NT2/D1 (cell line): ENCODE data around the gene UBASH3B.
A peak's percentile ranks its signal among the peaks of the same experiment; 100 is the strongest.

Experiments used
- DNase-seq: peaks from one replicate; pipeline ENCODE4 v3.0.0-alpha.2; 2011; ENCODE audit warnings: low read depth, low spot score
- H3K27me3 ChIP-seq: 2 replicates; pipeline ENCODE4 v1.6.0; 2011; ENCODE audit warnings: mild to moderate bottlenecking; ENCODE audit not compliant: insufficient read length, insufficient read depth
- H3K36me3 ChIP-seq: 2 replicates; pipeline ENCODE4 v1.6.1; 2011; ENCODE audit warnings: mild to moderate bottlenecking, low read length, mixed read lengths; ENCODE audit not compliant: insufficient read depth, insufficient read length
- H3K4me1 ChIP-seq: 2 replicates; pipeline ENCODE4 v1.5.1; 2011; ENCODE audit not compliant: insufficient read depth, insufficient read length
- H3K4me3 ChIP-seq: 2 replicates; pipeline ENCODE4 v1.5.1; 2011; ENCODE audit warnings: low read depth; ENCODE audit not compliant: insufficient read length
- H3K9ac ChIP-seq: 2 replicates; pipeline ENCODE4 v1.6.0; 2011; ENCODE audit warnings: low read depth; ENCODE audit not compliant: insufficient read length
- H3K9me3 ChIP-seq: 2 replicates; pipeline ENCODE4 v1.5.1; 2011; ENCODE audit warnings: mild to moderate bottlenecking, low read length; ENCODE audit not compliant: insufficient read depth
- SUZ12 ChIP-seq: IDR thresholded peaks from 2 replicates; pipeline ENCODE4 v1.6.1; 2011; ENCODE audit not compliant: insufficient read length, insufficient read depth; ENCODE audit errors: extremely low read depth
- YY1 ChIP-seq: IDR thresholded peaks from 2 replicates; pipeline ENCODE4 v1.6.1; 2011; ENCODE audit not compliant: insufficient read length, insufficient read depth
- ZNF274 ChIP-seq: IDR thresholded peaks from 2 replicates; pipeline ENCODE4 v1.6.1; 2011; ENCODE audit warnings: mild to moderate bottlenecking, low read depth, low read length

The UBASH3B gene

DNA sequence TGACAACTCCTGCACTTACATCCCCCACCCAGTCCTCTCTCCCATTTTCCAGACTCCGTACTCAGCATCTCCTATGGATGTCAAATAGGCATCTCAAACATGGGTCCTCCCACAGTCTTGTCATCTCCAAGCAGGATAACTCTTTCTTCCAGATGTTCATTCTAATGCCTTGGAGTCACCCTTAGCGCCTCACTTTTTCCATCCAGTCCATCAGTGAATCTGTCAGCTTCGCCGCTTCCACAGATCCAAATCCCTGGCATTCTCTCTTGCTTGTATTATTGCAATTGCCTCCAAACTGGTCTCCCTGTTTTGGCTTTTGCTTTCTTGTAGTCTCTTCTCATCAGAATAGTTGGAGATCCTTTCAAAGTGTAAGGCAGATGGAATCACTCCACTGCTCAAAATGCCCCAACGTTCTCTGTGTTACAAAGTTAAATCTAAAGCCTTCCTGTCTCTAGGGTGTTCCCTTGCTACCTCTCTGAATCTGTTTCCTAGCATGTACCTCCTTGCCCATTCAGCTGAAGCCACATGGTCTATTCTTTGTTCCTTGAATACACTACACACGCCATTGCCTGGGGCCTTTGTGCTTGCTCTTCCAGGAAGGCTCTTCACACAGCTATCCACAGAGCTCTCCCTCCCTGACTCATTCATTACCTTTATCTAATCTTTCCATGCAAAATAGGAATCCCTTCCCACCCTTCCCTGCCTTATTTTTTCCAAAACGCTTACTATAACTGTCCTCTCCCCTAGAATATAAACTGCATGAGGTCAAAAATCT, 64.8 kb downstream of the UBASH3B start:
- DNase-seq = peak; percentile 15
- no peaks in the 10 kb centered on the region for H3K36me3 ChIP-seq
- peaks cover 3% of the 10 kb centered on the region for H3K4me1 ChIP-seq
- H3K9ac ChIP-seq = no peak overlapping the region
- no peaks in the 10 kb centered on the region for H3K9me3 ChIP-seq
- no peak overlapping the region for H3K4me3 ChIP-seq
- no peak for TF ChIP-seq SUZ12
- no peak for TF ChIP-seq ZNF274
- no peak for TF ChIP-seq YY1
- H3K27me3 ChIP-seq = no peaks in the 10 kb centered on the region

- Histone ChIP-seq H3K27me3 (no peaks in the 10 kb centered on the region), H3K4me3 (no peak overlapping the region), H3K9ac (no peak overlapping the region), H3K36me3 (no peaks in the 10 kb centered on the region), H3K4me1 (peaks cover 3% of the 10 kb centered on the region), H3K9me3 (no peaks in the 10 kb centered on the region)
- no peak for DNase-seq
- no peak for TF ChIP-seq YY1
- TF ChIP-seq ZNF274 = no peak
- no peak for TF ChIP-seq SUZ12
Measured at GRCh38 chr11:122721201-122721963, 65.9 kb downstream of the UBASH3B start.

DNA sequence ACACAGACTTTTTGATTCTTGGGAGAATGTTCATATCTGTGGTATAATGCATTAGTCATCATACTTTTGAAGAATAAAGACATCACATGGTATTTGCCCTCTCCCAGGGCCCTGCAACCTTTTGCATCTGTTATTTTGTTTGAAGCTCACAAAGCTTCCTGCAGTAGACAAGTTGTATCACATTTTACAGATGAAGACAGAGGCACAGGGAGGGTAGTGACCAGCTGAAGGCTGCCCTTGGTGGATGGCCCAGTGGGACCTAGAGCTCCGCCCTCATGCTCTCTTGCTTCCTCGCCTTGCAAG, 66.4 kb downstream of the UBASH3B start:
- Histone ChIP-seq H3K9me3 (no peaks in the 10 kb centered on the region), H3K27me3 (no peaks in the 10 kb centered on the region), H3K9ac (no peak overlapping the region), H3K36me3 (no peaks in the 10 kb centered on the region), H3K4me3 (no peak overlapping the region), H3K4me1 (peaks cover 3% of the 10 kb centered on the region)
- TF ChIP-seq ZNF274 (no peak), SUZ12 (no peak), YY1 (no peak)
- no peak for DNase-seq

- Histone ChIP-seq H3K36me3 (no peaks in the 10 kb centered on the region), H3K9ac (no peak overlapping the region), H3K4me1 (peaks cover 3% of the 10 kb centered on the region), H3K27me3 (no peaks in the 10 kb centered on the region), H3K4me3 (no peak overlapping the region), H3K9me3 (no peaks in the 10 kb centered on the region)
- DNase-seq = no peak
- TF ChIP-seq SUZ12 (no peak), ZNF274 (no peak), YY1 (no peak)
Measured at GRCh38 chr11:122723106-122723505, 67.6 kb downstream of the UBASH3B start.

- H3K9me3 ChIP-seq = no peaks in the 10 kb centered on the region
- no peaks in the 10 kb centered on the region for H3K27me3 ChIP-seq
- no peak overlapping the region for H3K4me3 ChIP-seq
- no peaks in the 10 kb centered on the region for H3K36me3 ChIP-seq
- TF ChIP-seq ZNF274 (no peak), SUZ12 (no peak), YY1 (no peak)
- H3K4me1 ChIP-seq = peaks cover 3% of the 10 kb centered on the region
- no peak overlapping the region for H3K9ac ChIP-seq
- DNase-seq = no peak
Measured at GRCh38 chr11:122723576-122723975, 68.1 kb downstream of the UBASH3B start.

DNA sequence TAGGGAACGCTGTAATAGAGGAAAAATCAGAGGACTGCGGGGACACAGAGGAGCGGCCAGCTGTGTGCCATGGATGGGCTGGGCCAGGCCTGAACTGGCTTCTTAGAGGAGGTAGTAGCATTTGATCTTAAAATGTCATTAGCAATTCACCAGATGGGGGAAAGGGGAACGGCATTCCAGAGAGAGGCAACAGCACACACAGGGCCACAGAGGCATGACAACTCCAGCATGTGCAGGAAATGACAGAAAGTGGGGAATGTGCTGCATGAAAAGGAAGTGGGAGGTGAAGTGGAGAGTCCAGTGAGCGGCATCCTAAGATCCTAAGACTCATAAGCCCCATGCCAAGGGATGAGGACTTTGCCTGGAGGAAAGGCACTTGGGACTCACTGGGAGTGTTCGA, 69.0 kb downstream of the UBASH3B start:
- Histone ChIP-seq H3K36me3 (no peaks in the 10 kb centered on the region), H3K4me1 (peaks cover 3% of the 10 kb centered on the region), H3K4me3 (no peak overlapping the region), H3K9ac (no peak overlapping the region), H3K27me3 (no peaks in the 10 kb centered on the region), H3K9me3 (no peaks in the 10 kb centered on the region)
- no peak for DNase-seq
- TF ChIP-seq ZNF274 (no peak), SUZ12 (no peak), YY1 (no peak)

- DNase-seq = no peak
- Histone ChIP-seq H3K9ac (no peak overlapping the region), H3K9me3 (no peaks in the 10 kb centered on the region), H3K4me3 (no peak overlapping the region), H3K4me1 (peaks cover 3% of the 10 kb centered on the region), H3K27me3 (no peaks in the 10 kb centered on the region), H3K36me3 (no peaks in the 10 kb centered on the region)
- no peak for TF ChIP-seq SUZ12
- no peak for TF ChIP-seq ZNF274
- no peak for TF ChIP-seq YY1
Measured at GRCh38 chr11:122726028-122726427, 70.5 kb downstream of the UBASH3B start.
